Measurements from ENCODE around the gene RNASE13. TPM values are rescaled to one million over a fixed set of nuclear protein-coding genes. Genes with fewer than 3 reads are reported as not detected.

RNASE13 gene
- total RNA-seq, 1 donor from 2014 or later, result not detected

GRCh38 chr14:21060614-21061346, 26.2 kb upstream of the RNASE13 start:
- intact Hi-C loops (cut with DNase I), result no loop called here
- no peak for TF ChIP-seq CTCF (IDR thresholded peaks at IDR 0.05)

GRCh38 chr14:21059842-21060613, 25.4 kb upstream of the RNASE13 start:
- intact Hi-C loops (cut with DNase I), result no loop called here
- Histone ChIP-seq H3K27ac (no peak overlapping the region), H3K27me3 (no peaks in the 10 kb centered on the region), H3K4me1 (no peaks in the 10 kb centered on the region), H3K9me3 (no peaks in the 10 kb centered on the region), H3K4me3 (no peak overlapping the region), H3K36me3 (no peaks in the 10 kb centered on the region)
- TF ChIP-seq CTCF (IDR thresholded peaks at IDR 0.05), result no peak
- no peak for DNase-seq (ENCODE audit: low spot score in 2 of 2)

More at GRCh38 chr14:21060614-21061346, 26.2 kb upstream of the RNASE13 start:
- Histone ChIP-seq H3K36me3 (no peaks in the 10 kb centered on the region), H3K4me3 (no peak overlapping the region), H3K9me3 (no peaks in the 10 kb centered on the region), H3K4me1 (no peaks in the 10 kb centered on the region), H3K27ac (no peak overlapping the region), H3K27me3 (no peaks in the 10 kb centered on the region)
- no peak for DNase-seq (ENCODE audit: low spot score in 2 of 2)

GRCh38 chr14:21058903-21059302, 24.3 kb upstream of the RNASE13 start:
- TF ChIP-seq CTCF (IDR thresholded peaks at IDR 0.05), result no peak
- H3K9me3 ChIP-seq, result no peaks in the 10 kb centered on the region
- no peaks in the 10 kb centered on the region for H3K36me3 ChIP-seq
- H3K4me3 ChIP-seq, result no peak overlapping the region
- no peak overlapping the region for H3K27ac ChIP-seq
- DNase-seq (ENCODE audit: low spot score in 2 of 2), result no peak
- H3K4me1 ChIP-seq, result no peaks in the 10 kb centered on the region
- H3K27me3 ChIP-seq, result no peaks in the 10 kb centered on the region
- intact Hi-C loops (cut with DNase I), result no loop called here

- intact Hi-C loops (cut with DNase I), result no loop called here
- no peaks in the 10 kb centered on the region for H3K4me1 ChIP-seq
- no peaks in the 10 kb centered on the region for H3K27me3 ChIP-seq
- no peak for TF ChIP-seq CTCF (IDR thresholded peaks at IDR 0.05)
- H3K27ac ChIP-seq, result no peak within 1 kb of the TSS
- H3K4me3 ChIP-seq, result no peak within 1 kb of the TSS
- H3K36me3 ChIP-seq, result no peaks in the 10 kb centered on the region
- no peaks in the 10 kb centered on the region for H3K9me3 ChIP-seq
- DNase-seq (ENCODE audit: low spot score in 2 of 2), result no peak
These were observed 23.4 kb upstream of the RNASE13 start, which contains the start of gene RNASE8 for GRCh38 chr14:21057803-21058675. Gene RNASE8, plus strand, starts transcription at chr14:21057822. Its CDS starts 71 bp downstream, at chr14:21057893.

GRCh38 chr14:21056520-21057163, 22.0 kb upstream of the RNASE13 start:
- no peak overlapping the region for H3K4me3 ChIP-seq
- H3K27me3 ChIP-seq, result no peaks in the 10 kb centered on the region
- H3K36me3 ChIP-seq, result no peaks in the 10 kb centered on the region
- TF ChIP-seq CTCF (IDR thresholded peaks at IDR 0.05), result no peak
- H3K27ac ChIP-seq, result no peak overlapping the region
- DNase-seq (ENCODE audit: low spot score in 2 of 2), result no peak
- H3K4me1 ChIP-seq, result no peaks in the 10 kb centered on the region
- intact Hi-C loops (cut with DNase I), result no loop called here
- no peaks in the 10 kb centered on the region for H3K9me3 ChIP-seq
